GM23338 (cell line): ENCODE data around the gene ATAD3B. TPM values are rescaled to one million over a fixed set of nuclear protein-coding genes. Genes with fewer than 3 reads are reported as not detected.

Experiments
- ZNF114 ChIP-seq: fragments of 250-450 bp; sonication (Bioruptor Pico); IDR thresholded peaks from 2 replicates; pipeline ENCODE4 v1.5.0; 2020; ENCODE audit warnings: mild to moderate bottlenecking, moderate library complexity
- polyA plus RNA-seq: library from polyadenylated mRNA; unstranded; fragments of >200 nt; fragmentation: Nextera tagmentation; extraction: Ambion mirVana; gene quantifications from 2 replicates; pipeline ENCODE4 v1.2.1, GENCODE V29; 2016
- total RNA-seq: library from RNA; depleted of rRNA; stranded (reverse); fragments of >200 nt; shearing (Covaris generic); gene quantifications from 2 replicates; pipeline ENCODE4 v1.2.3, GENCODE V29; 2014
- TF ChIP-seq, protein P1 (sequence below): fragments of 250-450 bp; sonication (Bioruptor Pico); IDR thresholded peaks from 2 replicates; pipeline ENCODE4 v1.5.0; 2020; ENCODE audit warnings: mild to moderate bottlenecking, moderate library complexity
- TF ChIP-seq, protein P2 (sequence below): IDR thresholded peaks from 2 replicates; pipeline ENCODE4 v1.6.1; 2016; ENCODE audit warnings: antibody characterized with exemption
- TF ChIP-seq, protein P3 (sequence below), 2 experiments: fragments of 200-600 bp in 1 of 2; sonication (generic) in 1 of 2; conservative IDR thresholded peaks; 2 replicates each; pipeline versions ENCODE4 v1.5.1 to v1.6.1; 2016 to 2017; ENCODE audit warnings: antibody characterized with exemption in 2 of 2, low read depth in 2 of 2, mild to moderate bottlenecking in 2 of 2, moderate library complexity in 1 of 2

The ATAD3B gene
- total and polyA plus RNA-seq, 2 experiments from 2014 or later, result 37.8 to 63.4 TPM

DNA sequence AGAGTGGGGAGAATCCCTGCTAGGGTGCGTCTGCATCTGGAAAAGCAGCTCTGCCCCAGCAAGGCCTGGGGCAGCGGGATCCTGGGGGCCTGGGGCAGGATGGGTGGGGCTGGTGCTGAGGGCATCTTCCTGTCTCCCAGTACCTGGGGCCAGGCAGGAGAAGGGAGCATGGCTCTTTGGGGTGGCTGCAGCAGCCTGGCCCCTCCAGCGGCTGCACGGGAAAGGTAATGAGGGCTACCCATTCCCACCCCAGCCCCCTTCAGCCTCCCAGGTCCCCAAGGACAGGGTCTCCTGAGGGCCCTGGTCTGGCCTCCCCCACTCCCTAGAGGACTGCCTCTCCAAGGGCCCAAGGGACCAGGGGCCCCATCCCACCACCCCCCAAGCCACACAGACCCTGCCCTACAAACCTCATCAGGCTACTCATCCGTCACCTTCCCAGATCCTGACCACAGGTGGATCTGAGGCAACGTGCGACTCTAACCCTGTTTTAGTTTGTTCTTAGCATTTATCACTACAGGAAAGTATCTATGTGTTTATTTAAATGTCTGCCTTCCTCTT is 49.6 kb upstream of the ATAD3B start (continued):
- TF ChIP-seq, protein P1, sequence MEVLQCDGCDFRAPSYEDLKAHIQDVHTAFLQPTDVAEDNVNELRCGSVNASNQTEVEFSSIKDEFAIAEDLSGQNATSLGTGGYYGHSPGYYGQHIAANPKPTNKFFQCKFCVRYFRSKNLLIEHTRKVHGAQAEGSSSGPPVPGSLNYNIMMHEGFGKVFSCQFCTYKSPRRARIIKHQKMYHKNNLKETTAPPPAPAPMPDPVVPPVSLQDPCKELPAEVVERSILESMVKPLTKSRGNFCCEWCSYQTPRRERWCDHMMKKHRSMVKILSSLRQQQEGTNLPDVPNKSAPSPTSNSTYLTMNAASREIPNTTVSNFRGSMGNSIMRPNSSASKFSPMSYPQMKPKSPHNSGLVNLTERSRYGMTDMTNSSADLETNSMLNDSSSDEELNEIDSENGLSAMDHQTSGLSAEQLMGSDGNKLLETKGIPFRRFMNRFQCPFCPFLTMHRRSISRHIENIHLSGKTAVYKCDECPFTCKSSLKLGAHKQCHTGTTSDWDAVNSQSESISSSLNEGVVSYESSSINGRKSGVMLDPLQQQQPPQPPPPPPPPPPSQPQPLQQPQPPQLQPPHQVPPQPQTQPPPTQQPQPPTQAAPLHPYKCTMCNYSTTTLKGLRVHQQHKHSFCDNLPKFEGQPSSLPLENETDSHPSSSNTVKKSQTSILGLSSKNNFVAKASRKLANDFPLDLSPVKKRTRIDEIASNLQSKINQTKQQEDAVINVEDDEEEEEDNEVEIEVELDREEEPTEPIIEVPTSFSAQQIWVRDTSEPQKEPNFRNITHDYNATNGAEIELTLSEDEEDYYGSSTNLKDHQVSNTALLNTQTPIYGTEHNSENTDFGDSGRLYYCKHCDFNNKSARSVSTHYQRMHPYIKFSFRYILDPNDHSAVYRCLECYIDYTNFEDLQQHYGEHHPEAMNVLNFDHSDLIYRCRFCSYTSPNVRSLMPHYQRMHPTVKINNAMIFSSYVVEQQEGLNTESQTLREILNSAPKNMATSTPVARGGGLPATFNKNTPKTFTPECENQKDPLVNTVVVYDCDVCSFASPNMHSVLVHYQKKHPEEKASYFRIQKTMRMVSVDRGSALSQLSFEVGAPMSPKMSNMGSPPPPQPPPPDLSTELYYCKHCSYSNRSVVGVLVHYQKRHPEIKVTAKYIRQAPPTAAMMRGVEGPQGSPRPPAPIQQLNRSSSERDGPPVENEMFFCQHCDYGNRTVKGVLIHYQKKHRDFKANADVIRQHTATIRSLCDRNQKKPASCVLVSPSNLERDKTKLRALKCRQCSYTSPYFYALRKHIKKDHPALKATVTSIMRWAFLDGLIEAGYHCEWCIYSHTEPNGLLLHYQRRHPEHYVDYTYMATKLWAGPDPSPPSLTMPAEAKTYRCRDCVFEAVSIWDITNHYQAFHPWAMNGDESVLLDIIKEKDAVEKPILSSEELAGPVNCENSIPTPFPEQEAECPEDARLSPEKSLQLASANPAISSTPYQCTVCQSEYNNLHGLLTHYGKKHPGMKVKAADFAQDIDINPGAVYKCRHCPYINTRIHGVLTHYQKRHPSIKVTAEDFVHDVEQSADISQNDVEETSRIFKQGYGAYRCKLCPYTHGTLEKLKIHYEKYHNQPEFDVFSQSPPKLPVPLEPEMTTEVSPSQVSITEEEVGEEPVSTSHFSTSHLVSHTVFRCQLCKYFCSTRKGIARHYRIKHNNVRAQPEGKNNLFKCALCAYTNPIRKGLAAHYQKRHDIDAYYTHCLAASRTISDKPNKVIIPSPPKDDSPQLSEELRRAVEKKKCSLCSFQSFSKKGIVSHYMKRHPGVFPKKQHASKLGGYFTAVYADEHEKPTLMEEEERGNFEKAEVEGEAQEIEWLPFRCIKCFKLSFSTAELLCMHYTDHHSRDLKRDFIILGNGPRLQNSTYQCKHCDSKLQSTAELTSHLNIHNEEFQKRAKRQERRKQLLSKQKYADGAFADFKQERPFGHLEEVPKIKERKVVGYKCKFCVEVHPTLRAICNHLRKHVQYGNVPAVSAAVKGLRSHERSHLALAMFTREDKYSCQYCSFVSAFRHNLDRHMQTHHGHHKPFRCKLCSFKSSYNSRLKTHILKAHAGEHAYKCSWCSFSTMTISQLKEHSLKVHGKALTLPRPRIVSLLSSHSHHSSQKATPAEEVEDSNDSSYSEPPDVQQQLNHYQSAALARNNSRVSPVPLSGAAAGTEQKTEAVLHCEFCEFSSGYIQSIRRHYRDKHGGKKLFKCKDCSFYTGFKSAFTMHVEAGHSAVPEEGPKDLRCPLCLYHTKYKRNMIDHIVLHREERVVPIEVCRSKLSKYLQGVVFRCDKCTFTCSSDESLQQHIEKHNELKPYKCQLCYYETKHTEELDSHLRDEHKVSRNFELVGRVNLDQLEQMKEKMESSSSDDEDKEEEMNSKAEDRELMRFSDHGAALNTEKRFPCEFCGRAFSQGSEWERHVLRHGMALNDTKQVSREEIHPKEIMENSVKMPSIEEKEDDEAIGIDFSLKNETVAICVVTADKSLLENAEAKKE, result no peak
- TF ChIP-seq, protein P2, sequence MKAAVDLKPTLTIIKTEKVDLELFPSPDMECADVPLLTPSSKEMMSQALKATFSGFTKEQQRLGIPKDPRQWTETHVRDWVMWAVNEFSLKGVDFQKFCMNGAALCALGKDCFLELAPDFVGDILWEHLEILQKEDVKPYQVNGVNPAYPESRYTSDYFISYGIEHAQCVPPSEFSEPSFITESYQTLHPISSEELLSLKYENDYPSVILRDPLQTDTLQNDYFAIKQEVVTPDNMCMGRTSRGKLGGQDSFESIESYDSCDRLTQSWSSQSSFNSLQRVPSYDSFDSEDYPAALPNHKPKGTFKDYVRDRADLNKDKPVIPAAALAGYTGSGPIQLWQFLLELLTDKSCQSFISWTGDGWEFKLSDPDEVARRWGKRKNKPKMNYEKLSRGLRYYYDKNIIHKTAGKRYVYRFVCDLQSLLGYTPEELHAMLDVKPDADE, result no peak
- TF ChIP-seq, protein P3, sequence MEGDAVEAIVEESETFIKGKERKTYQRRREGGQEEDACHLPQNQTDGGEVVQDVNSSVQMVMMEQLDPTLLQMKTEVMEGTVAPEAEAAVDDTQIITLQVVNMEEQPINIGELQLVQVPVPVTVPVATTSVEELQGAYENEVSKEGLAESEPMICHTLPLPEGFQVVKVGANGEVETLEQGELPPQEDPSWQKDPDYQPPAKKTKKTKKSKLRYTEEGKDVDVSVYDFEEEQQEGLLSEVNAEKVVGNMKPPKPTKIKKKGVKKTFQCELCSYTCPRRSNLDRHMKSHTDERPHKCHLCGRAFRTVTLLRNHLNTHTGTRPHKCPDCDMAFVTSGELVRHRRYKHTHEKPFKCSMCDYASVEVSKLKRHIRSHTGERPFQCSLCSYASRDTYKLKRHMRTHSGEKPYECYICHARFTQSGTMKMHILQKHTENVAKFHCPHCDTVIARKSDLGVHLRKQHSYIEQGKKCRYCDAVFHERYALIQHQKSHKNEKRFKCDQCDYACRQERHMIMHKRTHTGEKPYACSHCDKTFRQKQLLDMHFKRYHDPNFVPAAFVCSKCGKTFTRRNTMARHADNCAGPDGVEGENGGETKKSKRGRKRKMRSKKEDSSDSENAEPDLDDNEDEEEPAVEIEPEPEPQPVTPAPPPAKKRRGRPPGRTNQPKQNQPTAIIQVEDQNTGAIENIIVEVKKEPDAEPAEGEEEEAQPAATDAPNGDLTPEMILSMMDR (conservative IDR thresholded peaks at IDR 0.05; ENCODE audit: low read depth in 2 of 2), result no peak
- no peak for TF ChIP-seq ZNF114 (CRISPR knock-in tag)
